SIG-M5 treated with dmso at 0.1 percent for 504 hours (cell line): ENCODE data around the gene GOLGA8B.
"Not testable (repeated sequence)": the region's sequence is repeated elsewhere in the genome, so short reads cannot be mapped to it uniquely, and the experiment has no call there.

ENCODE experiments used
- DNase-seq: peaks from one replicate; lab custom pipeline; 2025; ENCODE audit not compliant: unreplicated experiment; lab: John Stamatoyannopoulos, UW

The GOLGA8B gene

GRCh38 chr15:34559764-34560163, 23.7 kb downstream of the GOLGA8B start:
- DNase-seq, result not testable (repeated sequence)

- not testable (repeated sequence) for DNase-seq
Observed at GRCh38 chr15:34555162-34555561, 28.3 kb downstream of the GOLGA8B start.

- DNase-seq, result not testable (repeated sequence)
Observed at GRCh38 chr15:34554716-34555115, 28.7 kb downstream of the GOLGA8B start.

- not testable (repeated sequence) for DNase-seq
Observed at GRCh38 chr15:34554126-34554525, 29.3 kb downstream of the GOLGA8B start.

- DNase-seq, result not testable (repeated sequence)
Observed at GRCh38 chr15:34550129-34550528, 33.3 kb downstream of the GOLGA8B start.

- not testable (repeated sequence) for DNase-seq
Observed at GRCh38 chr15:34549381-34549809, 34.1 kb downstream of the GOLGA8B start.

GRCh38 chr15:34543860-34544649, 39.4 kb downstream of the GOLGA8B start:
- DNase-seq, result not testable (repeated sequence)

GRCh38 chr15:34535857-34536256, 47.6 kb downstream of the GOLGA8B start:
- not testable (repeated sequence) for DNase-seq
